MM.1S (cell line): Measurements from ENCODE around the gene SUPT3H.

ENCODE experiments used
- EZH2 ChIP-seq: fragments of 300-600 bp; sonication (generic); optimal IDR thresholded peaks from 2 replicates; pipeline ENCODE3; 2017; ENCODE audit warnings: low read depth, mild to moderate bottlenecking, antibody characterized with exemption, low read length, mixed read lengths
- EZH2phosphoT487 ChIP-seq: fragments of 300-600 bp; sonication (generic); IDR thresholded peaks from 2 replicates; pipeline ENCODE4 v1.6.1; 2018; ENCODE audit warnings: antibody characterized with exemption, low read length
- TF ChIP-seq, protein P1 (sequence below): fragments of 300-600 bp; sonication (generic); IDR thresholded peaks from 2 replicates; pipeline ENCODE4 v1.5.1; 2016; ENCODE audit warnings: antibody characterized with exemption, low read length, mixed read lengths

DNA sequence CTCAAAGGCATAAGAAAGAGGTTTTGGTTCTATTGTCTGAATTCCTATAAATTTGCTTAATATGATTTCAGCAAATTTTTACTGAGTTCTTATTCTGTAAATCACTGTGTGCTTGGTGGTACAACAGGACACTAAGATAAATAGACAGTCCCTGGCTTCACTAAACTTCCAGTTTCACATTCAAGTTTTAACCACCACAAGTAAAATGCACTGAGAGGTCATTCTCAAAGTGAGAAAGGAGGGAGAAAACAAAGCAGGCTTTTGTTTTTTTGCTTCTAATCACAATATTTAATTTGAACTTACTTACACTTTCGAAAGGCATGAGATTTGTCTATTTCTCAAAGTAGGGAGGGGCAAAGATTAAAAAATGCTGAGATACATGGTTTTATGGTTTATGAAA, 544.5 kb downstream of the SUPT3H start:
- TF ChIP-seq, protein P1, sequence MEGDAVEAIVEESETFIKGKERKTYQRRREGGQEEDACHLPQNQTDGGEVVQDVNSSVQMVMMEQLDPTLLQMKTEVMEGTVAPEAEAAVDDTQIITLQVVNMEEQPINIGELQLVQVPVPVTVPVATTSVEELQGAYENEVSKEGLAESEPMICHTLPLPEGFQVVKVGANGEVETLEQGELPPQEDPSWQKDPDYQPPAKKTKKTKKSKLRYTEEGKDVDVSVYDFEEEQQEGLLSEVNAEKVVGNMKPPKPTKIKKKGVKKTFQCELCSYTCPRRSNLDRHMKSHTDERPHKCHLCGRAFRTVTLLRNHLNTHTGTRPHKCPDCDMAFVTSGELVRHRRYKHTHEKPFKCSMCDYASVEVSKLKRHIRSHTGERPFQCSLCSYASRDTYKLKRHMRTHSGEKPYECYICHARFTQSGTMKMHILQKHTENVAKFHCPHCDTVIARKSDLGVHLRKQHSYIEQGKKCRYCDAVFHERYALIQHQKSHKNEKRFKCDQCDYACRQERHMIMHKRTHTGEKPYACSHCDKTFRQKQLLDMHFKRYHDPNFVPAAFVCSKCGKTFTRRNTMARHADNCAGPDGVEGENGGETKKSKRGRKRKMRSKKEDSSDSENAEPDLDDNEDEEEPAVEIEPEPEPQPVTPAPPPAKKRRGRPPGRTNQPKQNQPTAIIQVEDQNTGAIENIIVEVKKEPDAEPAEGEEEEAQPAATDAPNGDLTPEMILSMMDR = no peak
- TF ChIP-seq EZH2 = no peak
- TF ChIP-seq EZH2phosphoT487 = no peak
